ENCODE results near the gene PHETA2. TPM values are rescaled to one million over a fixed set of nuclear protein-coding genes. Genes with fewer than 3 reads are reported as not detected.

The PHETA2 gene
- total RNA-seq: 5.4 and 10.4 TPM in 2 replicates
- 8.3 and 9.3 TPM in 2 replicates for polyA plus RNA-seq

- peaks cover 20% of the 10 kb centered on the region for H3K4me1 ChIP-seq (ENCODE audit: insufficient read depth)
- peak within 1 kb of the TSS; percentile 86 for H3K27ac ChIP-seq
- no peaks in the 10 kb centered on the region for H3K9me2 ChIP-seq (replicated peaks; ENCODE audit: insufficient read depth)
- no peaks in the 10 kb centered on the region for H3K9me3 ChIP-seq (ENCODE audit: low read depth)
- H3K36me3 ChIP-seq (replicated peaks; ENCODE audit: insufficient read depth, low read depth): no peaks in the 10 kb centered on the region
- TF ChIP-seq CTCF (IDR thresholded peaks at IDR 0.05; ENCODE audit: poor library complexity) (peak; percentile 21), EZH2 (IDR thresholded peaks at IDR 0.05; ENCODE audit: borderline replicate concordance) (no peak)
- peak within 1 kb of the TSS; percentile 78 for H3K4me2 ChIP-seq
- 47% methylated on average over 25 of the region's 55 CpGs for WGBS (ENCODE audit: low lambda C conversion rate, missing lambda C conversion rate)
- peak within 1 kb of the TSS; percentile 68 for H2AFZ ChIP-seq
- H3K79me2 ChIP-seq: peaks cover 2% of the 10 kb centered on the region
- DNase-seq (ENCODE audit: low spot score): peak; percentile 52
- no peak within 1 kb of the TSS for H3K4me3 ChIP-seq
- H4K20me1 ChIP-seq (ENCODE audit: insufficient read depth, poor library complexity, severe bottlenecking): no peaks in the 10 kb centered on the region
- no peaks in the 10 kb centered on the region for H3K27me3 ChIP-seq
Observed at GRCh38 chr22:42074132-42074811, at the start of gene PHETA2. Gene PHETA2 (plus strand): TSS chr22:42074248. CDS start chr22:42077294, 3,046 bp downstream.

- no peaks in the 10 kb centered on the region for H3K9me2 ChIP-seq (replicated peaks; ENCODE audit: insufficient read depth)
- H2AFZ ChIP-seq: no peak overlapping the region
- no peaks in the 10 kb centered on the region for H3K4me1 ChIP-seq (ENCODE audit: insufficient read depth)
- WGBS (ENCODE audit: low lambda C conversion rate, missing lambda C conversion rate): 49% methylated on average over 1 of the region's 1 CpG
- H3K27ac ChIP-seq: no peak overlapping the region
- H4K20me1 ChIP-seq (ENCODE audit: insufficient read depth, poor library complexity, severe bottlenecking): no peaks in the 10 kb centered on the region
- H3K9me3 ChIP-seq (ENCODE audit: low read depth): no peaks in the 10 kb centered on the region
- H3K79me2 ChIP-seq: no peaks in the 10 kb centered on the region
- no peaks in the 10 kb centered on the region for H3K36me3 ChIP-seq (replicated peaks; ENCODE audit: insufficient read depth, low read depth)
- no peak overlapping the region for H3K4me3 ChIP-seq
- peaks cover 3% of the 10 kb centered on the region for H3K27me3 ChIP-seq
- H3K4me2 ChIP-seq: no peak overlapping the region
- TF ChIP-seq EZH2 (IDR thresholded peaks at IDR 0.05; ENCODE audit: borderline replicate concordance) (no peak), EZH2phosphoT487 (IDR thresholded peaks at IDR 0.05; ENCODE audit: low read depth, severe bottlenecking, unreplicated experiment) (no peak), CTCF (IDR thresholded peaks at IDR 0.05; ENCODE audit: poor library complexity) (no peak)
- no peak for DNase-seq (ENCODE audit: low spot score)
Observed at GRCh38 chr22:42025421-42025820, 48.6 kb upstream of the PHETA2 start.

- Histone ChIP-seq H3K27me3 (peaks cover 3% of the 10 kb centered on the region), H3K9me3 (ENCODE audit: low read depth) (no peaks in the 10 kb centered on the region), H3K79me2 (no peaks in the 10 kb centered on the region), H2AFZ (no peak overlapping the region), H3K27ac (no peak overlapping the region), H3K4me2 (no peak overlapping the region), H4K20me1 (ENCODE audit: insufficient read depth, poor library complexity, severe bottlenecking) (no peaks in the 10 kb centered on the region), H3K4me1 (ENCODE audit: insufficient read depth) (no peaks in the 10 kb centered on the region), H3K36me3 (replicated peaks; ENCODE audit: insufficient read depth, low read depth) (no peaks in the 10 kb centered on the region), H3K9me2 (replicated peaks; ENCODE audit: insufficient read depth) (no peaks in the 10 kb centered on the region), H3K4me3 (no peak overlapping the region)
- 95% methylated on average over 10 of the region's 10 CpGs for WGBS (ENCODE audit: low lambda C conversion rate, missing lambda C conversion rate)
- TF ChIP-seq EZH2phosphoT487 (IDR thresholded peaks at IDR 0.05; ENCODE audit: low read depth, severe bottlenecking, unreplicated experiment) (no peak), CTCF (IDR thresholded peaks at IDR 0.05; ENCODE audit: poor library complexity) (no peak), EZH2 (IDR thresholded peaks at IDR 0.05; ENCODE audit: borderline replicate concordance) (no peak)
- DNase-seq (ENCODE audit: low spot score): no peak
Observed at GRCh38 chr22:42026705-42027104, 47.3 kb upstream of the PHETA2 start.

Data from hepatocyte (in vitro differentiated cells).